Stimulated activated CD8-positive, alpha-beta memory T cell treated with anti-CD3 and anti-CD28 coated beads, Interleukin-15, amount 100 ng/mL, for 4 hours (primary cell): ENCODE data around the gene NSUN7.
"Not testable (repeated sequence)": the region's sequence is repeated elsewhere in the genome, so short reads cannot be mapped to it uniquely, and the experiment has no call there.

ENCODE experiments used
- DNase-seq, 2 donors: peaks; one replicate each; pipeline ENCODE4 v3.0.0-alpha.2; 2020; ENCODE audit warnings: low read depth in 2 of 2

Gene NSUN7, protein sequence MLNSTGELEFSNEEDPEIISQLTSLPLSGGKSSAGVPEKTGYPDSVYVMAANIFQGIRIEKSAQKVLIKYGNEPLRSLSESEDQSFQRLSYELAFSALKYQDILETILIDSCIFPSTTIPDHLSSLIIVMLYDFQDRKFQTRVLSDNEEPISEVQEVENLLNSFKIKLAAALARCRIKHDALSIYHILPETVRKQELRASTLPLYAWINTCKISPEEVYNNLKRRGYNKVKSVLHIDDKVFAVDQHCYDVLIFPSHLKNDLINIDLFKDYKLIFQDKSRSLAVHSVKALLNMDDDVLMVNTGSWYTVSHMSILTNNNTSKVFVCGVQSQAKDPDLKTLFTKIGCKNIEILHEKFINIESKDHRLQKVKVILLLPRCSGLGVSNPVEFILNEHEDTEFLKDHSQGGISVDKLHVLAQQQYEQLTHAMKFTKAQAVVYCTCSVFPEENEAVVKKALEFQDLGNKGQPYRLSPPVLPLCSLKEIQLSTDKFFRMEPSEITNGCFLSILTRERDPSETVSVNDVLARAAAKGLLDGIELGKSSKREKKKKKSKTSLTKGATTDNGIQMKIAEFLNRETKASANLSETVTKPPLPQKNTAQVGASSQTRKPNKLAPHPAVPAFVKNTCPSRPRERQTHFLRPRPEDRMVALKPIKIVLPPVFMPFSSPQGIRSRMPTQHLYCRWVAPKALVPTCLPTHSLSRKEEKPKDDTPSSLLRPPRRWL

DNA sequence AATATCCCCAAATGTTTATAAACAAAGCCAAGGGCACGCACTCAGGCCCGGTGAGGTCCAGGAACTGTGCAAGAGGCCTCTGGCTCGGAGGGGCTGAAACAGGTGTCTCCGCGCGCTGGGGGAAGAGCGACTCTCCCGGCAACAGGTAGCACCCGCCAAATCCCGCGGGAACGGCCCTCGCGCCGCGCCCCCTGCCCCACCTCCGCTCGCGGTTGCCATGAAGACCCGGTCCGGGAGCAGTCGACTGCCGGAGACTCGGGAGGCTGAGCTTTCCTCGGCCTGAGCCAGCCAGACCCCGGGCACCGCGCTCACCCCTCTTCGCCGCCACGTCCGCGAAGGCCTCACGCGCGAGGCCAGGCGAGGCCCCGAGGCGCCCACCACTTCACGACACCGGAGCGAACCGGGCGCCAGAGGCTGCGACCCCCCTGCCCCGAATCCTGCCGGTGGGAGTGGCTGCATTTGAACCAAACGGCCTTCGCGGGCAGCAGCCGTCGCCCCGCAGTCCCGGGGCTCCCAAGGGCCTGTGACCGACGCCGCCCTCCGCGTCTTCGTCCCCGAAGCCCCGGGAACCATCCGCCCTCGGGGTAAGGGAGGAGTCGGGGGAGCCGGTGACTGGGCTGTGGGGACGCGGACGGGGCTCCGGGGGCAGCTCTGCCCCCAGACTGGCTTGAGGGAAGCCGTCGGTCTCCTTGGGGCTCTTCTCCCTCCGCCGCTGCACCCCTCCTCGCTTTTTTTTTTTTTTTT is at the start of gene NSUN7:
TSS of gene NSUN7 (plus strand) at position 239 of the 744 bp plus-strand sequence. CDS start 739 bp downstream, outside the sequence.
- DNase-seq, result no peak

DNA sequence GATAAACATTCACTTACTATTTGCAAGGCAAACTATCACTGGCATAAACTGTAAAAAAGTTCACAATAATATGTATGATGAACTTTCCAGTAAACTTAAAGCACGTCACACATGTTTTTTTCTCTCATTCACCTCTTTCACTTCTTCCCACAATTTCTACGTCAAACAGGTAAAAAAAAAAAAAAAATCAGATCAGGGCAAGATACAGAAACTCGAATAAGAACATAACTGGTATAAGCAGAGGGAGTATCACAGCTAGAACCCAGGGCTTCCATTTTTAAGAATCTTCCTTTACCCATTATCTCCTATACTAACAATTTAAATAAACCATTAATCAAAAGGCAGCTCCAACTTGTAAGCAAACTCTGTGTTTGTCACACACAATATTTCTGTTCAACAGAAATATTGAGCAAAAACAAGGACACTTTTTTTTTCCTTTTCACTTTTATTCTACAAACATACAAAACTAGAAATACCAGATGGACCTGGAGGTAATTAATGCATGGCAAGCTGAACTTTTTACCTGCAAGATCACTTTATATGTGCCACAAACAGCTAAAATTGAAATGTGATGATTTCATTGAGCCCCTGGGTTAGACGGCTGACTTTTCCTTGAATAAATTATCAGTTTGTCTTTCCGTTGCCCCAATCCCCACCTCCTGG is 47.5 kb upstream of the NSUN7 start:
- no peak for DNase-seq

DNA sequence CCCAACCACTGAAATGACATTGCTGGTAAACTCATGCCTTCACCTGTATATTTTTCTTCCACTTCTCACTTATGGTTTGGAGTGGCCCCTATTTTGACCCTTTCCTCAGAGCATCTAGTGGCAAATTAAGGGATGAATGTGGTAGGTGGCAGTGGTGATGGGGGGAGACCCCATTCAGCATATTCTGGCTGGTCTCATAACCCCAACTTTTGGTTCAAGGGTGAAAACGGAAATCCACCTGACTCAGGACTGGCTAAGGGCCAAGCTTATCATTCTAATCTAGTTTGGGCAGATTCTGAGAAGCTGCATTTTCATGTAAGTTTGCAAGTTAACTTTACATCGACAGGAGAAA is 47.0 kb upstream of the NSUN7 start:
- no peak for DNase-seq

DNA sequence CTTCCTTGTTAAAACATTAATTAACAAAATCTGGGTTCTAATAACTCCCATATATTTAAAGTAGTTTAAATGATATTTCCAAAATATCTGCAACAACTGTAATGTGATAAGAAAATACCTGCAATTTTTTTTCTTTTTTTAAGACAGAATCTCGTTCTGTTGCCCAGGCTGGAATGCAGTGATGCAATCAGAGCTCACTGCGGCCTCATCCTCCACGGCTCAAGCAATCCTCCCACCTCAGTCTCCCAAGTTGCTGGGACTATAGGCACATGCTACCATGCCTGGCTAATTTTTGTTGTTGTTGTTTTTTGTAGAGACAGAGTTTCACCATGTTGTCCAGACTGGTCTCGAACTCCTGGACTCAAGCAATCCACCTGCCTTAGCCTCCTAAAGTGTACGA is 45.7 kb upstream of the NSUN7 start:
- no peak for DNase-seq

DNA sequence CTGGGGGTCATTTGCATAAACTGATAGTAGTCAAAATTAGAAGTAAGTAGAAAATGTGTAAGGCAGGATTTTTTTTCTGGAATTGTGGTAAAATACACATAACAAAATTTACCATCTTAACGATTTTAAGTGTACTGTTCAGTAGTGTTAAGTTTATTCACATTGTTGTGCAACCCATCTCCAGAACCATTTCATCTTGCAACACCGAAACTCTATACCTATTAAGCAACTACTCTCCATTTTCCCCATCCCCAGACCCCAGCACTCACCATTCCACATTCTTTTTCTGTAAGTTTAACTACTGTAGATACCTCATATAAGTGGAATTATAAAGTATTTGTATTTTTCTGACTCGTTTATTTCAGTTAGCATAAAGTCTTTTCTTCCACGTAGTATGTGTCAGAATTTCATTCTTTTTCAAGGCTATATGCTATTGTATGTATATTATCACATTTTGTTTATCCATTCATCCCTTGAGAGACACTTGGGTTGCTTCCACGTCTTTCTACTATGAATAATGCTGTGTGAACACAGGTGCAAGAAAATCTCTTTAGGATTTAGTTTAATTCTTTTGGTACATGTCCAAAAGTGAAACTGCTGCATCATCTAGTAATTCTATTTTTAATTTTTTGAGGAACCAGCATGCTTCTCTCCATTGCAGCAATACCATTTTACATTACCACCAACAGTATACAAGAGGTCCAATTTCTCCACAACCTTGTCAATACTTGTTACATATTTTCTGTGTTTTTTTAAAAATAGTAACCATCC is 39.1 kb upstream of the NSUN7 start:
- DNase-seq, result no peak

DNA sequence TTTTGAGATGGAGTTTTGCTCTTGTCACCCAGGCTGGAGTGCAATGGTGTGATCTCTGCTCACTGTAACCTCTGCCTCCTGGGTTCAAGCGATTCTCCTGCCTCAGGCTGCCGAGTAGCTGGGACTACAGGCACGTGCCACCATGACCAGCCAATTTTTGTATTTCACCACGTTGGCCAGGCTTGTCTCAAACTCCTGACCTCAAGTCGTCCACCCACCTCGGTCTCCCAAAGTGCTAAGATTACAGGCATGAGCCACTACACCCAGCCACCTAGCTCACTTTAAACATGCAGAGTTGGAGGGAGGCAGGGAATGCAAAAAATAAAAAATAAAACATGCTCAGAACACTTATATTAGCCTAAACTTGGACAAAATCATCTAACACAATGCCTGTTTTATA is 36.8 kb upstream of the NSUN7 start:
- DNase-seq, result not testable (repeated sequence)

DNA sequence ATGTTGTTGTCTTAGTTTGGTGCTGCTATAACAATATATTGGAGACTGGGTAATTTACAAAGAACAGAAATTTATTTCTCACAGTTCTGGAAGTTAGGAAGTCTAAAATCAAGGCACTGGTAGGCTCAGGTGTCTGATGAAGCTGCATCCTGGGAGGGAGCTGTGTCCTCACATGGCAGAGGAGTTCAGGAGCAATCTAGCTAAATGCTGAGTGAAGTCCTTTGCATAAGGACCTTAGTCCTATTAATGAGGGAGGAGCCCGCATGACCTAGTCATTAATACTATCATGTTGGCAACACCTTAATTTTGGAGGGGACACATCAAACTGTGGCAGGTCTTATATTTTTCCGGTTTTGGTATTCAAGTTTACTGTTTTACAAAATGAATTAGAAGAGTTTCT is 36.0 kb upstream of the NSUN7 start:
- no peak for DNase-seq

DNA sequence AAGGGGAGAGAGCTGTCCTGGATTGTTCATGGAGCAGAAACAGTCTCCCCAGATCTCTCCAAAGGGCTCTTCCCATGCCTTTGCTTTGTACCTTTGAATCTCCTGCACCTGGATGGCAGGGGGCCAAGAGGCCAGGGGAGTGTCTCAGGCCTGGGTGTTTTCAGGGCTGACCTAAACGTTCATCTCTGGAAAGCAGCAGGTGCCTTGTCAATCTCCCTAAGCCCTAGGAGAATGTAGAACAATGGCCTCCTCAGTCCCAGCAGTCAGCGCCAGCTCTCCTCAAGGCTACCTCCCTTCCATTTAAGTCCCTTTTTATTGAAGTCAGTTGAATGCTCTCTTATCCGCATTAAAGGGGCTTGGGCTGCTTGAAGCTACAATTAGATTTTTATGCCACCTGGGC is 31.2 kb upstream of the NSUN7 start:
- no peak for DNase-seq

DNA sequence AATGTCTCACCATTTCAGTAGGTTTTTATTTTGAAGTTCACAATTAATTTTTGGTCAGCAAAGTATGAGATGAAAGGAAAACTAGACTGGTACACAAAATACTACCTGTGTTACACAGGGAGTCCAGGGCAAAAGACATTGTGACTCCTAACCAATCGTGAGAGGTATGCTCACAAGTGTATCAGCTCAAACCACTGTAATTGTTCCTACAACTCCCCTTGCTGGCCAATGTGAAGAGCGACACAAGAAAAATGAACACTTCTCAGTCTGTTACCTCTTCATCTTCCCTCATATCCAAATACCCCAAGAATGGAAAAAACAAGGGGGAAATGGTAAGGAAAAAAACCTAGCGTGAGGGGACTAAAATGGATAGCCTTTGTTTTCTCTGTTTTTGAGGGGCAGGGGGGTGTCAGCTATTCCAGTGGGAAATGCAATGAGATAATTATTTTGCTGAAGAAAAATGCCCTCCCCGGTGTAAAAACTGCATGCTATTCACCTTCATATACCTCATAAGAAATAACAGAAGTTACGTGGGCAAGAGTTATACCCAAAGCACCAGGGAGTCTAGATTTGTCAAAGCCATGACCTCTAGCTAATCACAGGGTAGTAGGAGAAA is 30.6 kb upstream of the NSUN7 start:
- DNase-seq, result no peak

DNA sequence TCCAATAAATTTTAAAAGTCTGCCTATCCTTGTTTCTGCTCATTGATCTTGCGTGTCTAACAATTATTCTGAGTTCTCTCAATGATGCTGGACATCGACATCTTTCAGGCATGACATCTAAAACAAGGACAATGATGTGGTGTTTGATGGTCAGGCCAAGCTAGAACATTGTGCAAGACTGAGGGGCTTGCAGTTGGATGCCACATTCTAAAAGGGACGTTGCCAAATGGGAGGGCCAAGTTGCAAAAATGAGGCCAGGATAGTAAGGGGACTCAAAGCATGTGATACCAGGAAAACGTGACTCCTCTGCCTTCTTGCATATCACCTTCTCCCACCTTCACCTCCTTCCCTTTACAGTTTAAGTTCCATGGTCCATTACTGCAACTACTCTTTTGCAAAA is 29.4 kb upstream of the NSUN7 start:
- DNase-seq, result no peak

DNA sequence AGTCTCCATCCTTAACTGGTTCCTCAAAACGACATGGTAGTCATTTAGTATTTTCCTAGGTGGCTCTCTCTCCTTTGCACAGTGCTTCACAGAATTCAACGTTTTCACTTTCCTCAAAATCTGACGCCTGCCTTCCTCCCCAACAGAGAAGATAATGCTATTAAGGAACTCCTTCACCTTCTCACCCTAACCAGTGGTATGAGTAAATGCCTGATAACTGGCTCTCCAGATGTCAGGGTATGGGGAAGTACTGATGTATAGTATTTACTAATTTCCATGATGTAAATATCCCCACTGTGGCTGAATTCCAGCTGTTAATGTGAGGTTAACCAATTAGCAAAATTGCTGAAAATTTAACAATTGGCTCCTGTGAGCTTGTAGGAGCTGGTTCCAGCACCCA is 28.8 kb upstream of the NSUN7 start:
- DNase-seq, result no peak

DNA sequence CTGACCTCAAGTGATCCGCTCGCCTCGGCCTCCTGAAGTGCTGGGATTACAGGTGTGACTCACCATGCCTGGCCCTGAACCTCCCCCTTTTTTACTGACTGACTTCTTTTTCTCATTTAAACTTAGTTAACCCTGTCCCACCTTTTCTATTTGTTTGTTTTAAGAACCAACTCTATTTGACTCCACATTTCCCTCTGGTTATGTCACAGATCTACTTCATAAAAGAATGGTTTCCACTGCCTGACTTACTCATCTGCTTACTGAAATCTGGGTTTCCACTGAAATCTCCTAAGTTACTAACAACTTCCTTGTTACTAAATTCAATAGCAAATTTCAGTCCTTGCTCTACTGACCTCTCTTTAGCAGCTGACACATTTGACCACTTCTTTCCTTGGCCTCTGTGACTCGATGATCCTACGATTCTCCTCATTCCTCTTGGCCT is 28.0 kb upstream of the NSUN7 start:
- DNase-seq, result no peak

DNA sequence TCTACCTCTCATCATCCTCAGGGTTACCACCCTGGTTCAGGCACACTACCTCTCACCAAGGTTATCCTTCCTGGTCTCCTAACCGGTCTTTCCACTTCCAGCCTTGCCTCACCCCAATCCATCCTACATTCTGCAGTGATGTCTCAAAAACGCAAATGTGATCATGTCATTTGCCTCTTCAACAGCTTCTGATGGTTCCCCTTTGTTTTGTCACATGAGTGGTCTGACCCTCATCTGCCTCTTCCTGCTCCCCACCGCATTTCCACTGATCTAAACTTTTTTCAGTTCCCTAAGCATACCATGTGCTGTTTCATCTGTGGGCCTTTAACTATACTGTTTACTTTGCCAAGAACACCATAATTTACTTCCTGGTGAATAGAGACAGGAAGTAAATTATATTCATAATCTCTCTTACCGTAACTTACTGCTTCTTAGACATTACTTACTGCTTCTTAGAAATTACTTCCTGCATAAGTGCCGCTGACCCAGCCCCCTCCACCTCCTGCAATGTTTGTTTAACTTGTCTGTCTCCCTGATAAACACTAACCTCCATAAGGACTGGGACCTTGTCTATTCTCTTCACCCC is 27.1 kb upstream of the NSUN7 start:
- no peak for DNase-seq

DNA sequence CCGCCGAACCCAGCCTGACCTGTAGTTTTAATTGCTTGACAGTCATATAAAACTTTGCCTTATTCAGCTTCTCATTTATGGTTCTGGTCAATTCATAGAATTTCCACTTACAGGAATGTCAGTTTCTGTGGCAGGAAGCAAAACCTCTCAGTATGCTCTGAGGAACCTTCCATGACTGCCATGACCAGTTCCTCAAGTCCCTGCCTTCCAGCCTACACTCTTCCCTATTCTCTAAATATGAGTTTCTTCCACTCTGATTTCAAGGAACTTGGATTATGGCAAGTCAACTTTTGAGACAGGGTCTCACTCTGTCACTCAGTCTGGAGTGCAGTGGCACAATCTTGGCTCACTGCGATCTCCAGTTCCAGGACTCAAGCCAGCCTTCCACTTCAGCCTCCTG is 26.0 kb upstream of the NSUN7 start:
- DNase-seq, result no peak

DNA sequence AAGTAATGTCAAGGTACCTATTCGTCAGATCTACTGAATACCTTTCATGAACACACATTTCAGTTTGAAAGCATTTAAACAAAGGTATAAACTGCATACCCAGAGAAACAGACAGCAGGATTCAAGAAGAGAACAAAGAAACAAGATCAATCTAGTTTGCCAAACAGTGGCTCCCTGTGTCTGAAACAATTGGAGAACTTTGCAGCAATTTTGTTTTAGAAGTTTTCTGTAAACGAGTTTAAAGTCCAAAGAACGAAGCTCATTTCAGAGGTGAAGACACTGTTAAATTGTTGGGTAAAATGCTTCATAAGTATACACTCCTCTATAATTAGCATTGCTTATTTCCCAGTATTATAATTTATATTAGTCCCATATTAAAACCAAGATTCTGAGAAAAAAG is 21.4 kb upstream of the NSUN7 start:
- no peak for DNase-seq

DNA sequence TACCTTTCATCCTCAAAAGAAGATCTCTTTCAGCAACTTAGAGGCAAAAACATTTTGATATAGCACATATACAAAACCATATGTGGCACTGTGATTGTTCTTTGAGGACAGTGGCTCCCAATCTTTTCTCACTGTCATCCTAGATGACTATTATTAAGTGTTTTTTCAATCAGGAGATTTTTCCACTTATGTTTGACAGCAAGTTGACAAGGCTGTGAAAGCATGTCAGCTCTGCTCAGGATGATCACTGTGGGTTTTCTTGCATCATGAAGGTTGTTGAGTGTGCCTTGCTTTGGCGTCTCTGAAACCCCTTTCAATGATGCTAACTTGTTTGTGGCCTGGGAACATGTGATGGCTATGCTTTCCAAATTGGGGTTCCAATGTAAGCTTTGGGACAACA is 20.2 kb upstream of the NSUN7 start:
- no peak for DNase-seq

DNA sequence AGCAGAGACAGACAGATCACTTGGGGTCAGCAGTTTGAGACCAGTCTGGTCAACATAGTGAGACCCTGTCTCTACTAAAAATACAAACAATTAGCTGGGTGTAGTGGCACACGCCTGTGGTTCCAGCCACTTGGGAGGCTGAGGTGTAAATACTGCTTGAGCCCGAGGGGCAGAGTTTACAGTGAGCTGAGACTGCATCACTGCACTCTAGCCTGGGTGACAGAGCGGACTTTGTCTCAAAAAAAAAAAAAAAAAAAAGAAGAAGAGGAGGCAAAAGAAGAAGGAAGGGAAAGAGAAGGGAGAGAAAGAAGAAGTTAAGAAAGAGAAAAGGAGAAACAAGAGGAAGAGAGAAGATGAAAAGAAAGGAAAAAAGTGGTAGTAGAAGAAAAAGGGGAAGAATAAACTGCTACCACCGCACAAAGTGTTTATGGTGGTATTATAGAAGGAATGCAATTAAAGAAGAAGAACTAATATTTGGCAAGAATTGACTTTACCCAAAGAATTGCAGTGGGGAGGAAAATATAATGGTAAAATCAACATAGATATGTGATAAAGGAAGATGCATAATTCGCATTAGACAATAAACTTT is 19.6 kb upstream of the NSUN7 start:
- no peak for DNase-seq

DNA sequence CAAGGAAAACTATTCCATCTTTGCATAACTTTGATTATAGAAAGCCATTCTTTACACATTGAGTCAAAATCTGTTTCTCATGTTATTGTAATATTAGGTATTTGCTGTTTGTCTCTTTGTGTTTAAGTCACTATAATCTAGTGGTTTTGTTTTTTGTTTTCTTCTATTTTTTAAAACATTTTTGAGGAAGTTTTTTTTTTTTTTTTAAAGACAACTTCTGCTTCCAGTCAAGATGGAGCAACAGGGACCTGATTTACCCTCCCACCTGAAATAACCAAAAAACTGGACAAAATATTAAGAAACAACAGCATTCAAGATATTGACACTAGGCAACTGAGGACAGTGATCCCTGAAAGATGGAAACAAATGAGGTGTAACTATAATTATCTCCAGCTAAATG is 18.4 kb upstream of the NSUN7 start:
- DNase-seq, result no peak

DNA sequence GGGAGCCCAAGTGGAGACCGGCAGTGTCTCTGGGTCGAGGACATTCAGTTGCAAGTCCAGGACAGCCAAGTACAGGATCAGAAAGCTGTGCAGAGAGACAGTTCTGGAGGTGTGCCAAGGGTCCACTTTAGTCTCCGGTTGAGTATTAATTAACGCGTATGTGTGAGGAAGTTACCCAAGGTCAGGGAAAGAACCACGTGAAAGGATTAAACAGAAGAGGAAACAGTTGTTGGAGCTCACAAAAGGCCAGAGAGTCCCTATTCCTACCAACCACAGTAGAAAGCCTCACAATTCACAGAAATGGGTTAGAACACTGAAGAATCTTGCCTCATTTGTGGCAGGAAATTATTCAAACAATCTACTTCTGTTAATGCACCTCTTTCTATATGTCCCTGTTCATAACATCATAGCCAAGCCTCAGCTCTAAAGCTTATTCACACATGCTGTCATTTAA is 17.9 kb upstream of the NSUN7 start:
- DNase-seq, result no peak

DNA sequence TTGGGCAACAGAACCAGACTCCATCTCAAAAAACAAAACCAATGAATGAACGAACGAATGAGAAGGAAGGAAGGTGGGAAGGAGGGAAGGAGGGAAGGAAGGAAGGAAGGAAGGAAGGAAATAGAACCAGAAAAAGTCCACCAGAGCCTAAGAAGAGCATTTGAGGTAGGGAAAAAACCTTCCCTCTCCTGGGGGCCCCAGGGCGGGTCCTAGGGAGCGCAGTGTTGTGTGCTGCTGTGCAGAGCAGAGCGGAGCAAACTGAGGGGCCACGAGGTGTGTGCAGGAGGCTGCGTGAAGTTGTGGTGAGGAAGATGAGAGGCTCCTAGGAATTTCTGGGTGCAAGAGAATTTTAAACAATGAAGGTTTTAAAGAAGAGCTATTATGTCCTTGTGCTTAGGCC is 16.0 kb upstream of the NSUN7 start:
- DNase-seq, result no peak
